Vagina (tissue), 2 donors: ENCODE results near the gene EMC8. TPM values are rescaled to one million over a fixed set of nuclear protein-coding genes. Genes with fewer than 3 reads are reported as not detected.

Experiments used
- DNase-seq, 2 donors: peaks; one replicate each; pipeline ENCODE4 v3.0.0-alpha.2; 2017; ENCODE audit errors: extremely low spot score in 2 of 2
- H3K27ac ChIP-seq: fragments of 200-600 bp; sonication (generic); one replicate; pipeline ENCODE4 v1.5.1; 2019
- H3K27me3 ChIP-seq: fragments of 200-600 bp; sonication (generic); one replicate; pipeline ENCODE4 v1.5.1; 2019
- H3K36me3 ChIP-seq, 2 donors: fragments of 200-600 bp; sonication (generic); one replicate each; pipeline ENCODE4 v1.5.1; 2017 to 2019
- H3K4me1 ChIP-seq: fragments of 200-600 bp; sonication (generic); one replicate; pipeline ENCODE4 v1.5.1; 2019
- H3K4me3 ChIP-seq, 2 donors: fragments of 200-600 bp; sonication (generic); 1 replicate in 1 of 2; 2 replicates in 1 of 2; pipeline ENCODE4 v1.5.1; 2016 to 2019
- H3K9me3 ChIP-seq: fragments of 200-600 bp; sonication (generic); one replicate; pipeline ENCODE4 v1.5.1; 2019
- POLR2A ChIP-seq, 2 donors: fragments of 450-650 bp; IDR thresholded peaks; one replicate each; pipeline ENCODE4 v1.6.1; 2017; ENCODE audit warnings: antibody characterized with exemption in 2 of 2, mild to moderate bottlenecking in 2 of 2, moderate library complexity in 2 of 2
- POLR2AphosphoS5 ChIP-seq, 2 donors: sonication (generic); formaldehyde crosslinking; IDR thresholded peaks; one replicate each; pipeline ENCODE4 v1.9.0; 2017; ENCODE audit warnings: antibody characterized with exemption in 2 of 2, mild to moderate bottlenecking in 2 of 2, low read depth in 1 of 2; ENCODE audit not compliant: insufficient read depth in 1 of 2
- intact Hi-C: fragments of 100-400 bp; cut with DNase I; formaldehyde crosslinking; loops from one replicate; pipeline ENCODE4 v1.15.1; 2023
- total RNA-seq: library from RNA; depleted of rRNA; stranded (reverse); fragments of >200 nt; gene quantifications from one replicate; pipeline ENCODE4 v1.2.3, GENCODE V29; 2016
- TF ChIP-seq, protein P1 (sequence below), 3 experiments: fragments of 450-650 bp in 2 of 3; fragments of 200-600 bp in 1 of 3; sonication (generic) in 1 of 3; IDR thresholded peaks; one replicate each; pipeline ENCODE4 v1.5.1; 2017 to 2019; ENCODE audit warnings: antibody characterized with exemption in 3 of 3, mild to moderate bottlenecking in 2 of 3, moderate library complexity in 2 of 3

Gene EMC8
- total RNA-seq, 1 donor from 2014 or later = 42.0 TPM

GRCh38 chr16:85796599-85796998 lies 2.7 kb downstream of the EMC8 start:
- H3K36me3 ChIP-seq = peaks cover 0 to 3% of the 10 kb centered on the region in 2 donors
- no peak overlapping the region for H3K4me3 ChIP-seq
- peaks cover 33% of the 10 kb centered on the region for H3K4me1 ChIP-seq
- H3K27me3 ChIP-seq = no peaks in the 10 kb centered on the region
- TF ChIP-seq POLR2AphosphoS5 (IDR thresholded peaks at IDR 0.05; ENCODE audit: insufficient read depth in 1 of 2, low read depth in 1 of 2) = no peak
- TF ChIP-seq, protein P1, sequence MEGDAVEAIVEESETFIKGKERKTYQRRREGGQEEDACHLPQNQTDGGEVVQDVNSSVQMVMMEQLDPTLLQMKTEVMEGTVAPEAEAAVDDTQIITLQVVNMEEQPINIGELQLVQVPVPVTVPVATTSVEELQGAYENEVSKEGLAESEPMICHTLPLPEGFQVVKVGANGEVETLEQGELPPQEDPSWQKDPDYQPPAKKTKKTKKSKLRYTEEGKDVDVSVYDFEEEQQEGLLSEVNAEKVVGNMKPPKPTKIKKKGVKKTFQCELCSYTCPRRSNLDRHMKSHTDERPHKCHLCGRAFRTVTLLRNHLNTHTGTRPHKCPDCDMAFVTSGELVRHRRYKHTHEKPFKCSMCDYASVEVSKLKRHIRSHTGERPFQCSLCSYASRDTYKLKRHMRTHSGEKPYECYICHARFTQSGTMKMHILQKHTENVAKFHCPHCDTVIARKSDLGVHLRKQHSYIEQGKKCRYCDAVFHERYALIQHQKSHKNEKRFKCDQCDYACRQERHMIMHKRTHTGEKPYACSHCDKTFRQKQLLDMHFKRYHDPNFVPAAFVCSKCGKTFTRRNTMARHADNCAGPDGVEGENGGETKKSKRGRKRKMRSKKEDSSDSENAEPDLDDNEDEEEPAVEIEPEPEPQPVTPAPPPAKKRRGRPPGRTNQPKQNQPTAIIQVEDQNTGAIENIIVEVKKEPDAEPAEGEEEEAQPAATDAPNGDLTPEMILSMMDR (IDR thresholded peaks at IDR 0.05) = no peak
- no peak for TF ChIP-seq POLR2A (IDR thresholded peaks at IDR 0.05)
- no peak overlapping the region for H3K27ac ChIP-seq
- no peak for DNase-seq
- intact Hi-C loops = no loop called here
- H3K9me3 ChIP-seq = no peaks in the 10 kb centered on the region

- Histone ChIP-seq H3K9me3 (no peaks in the 10 kb centered on the region), H3K27ac (no peak overlapping the region), H3K27me3 (no peaks in the 10 kb centered on the region), H3K4me1 (peaks cover 28% of the 10 kb centered on the region), H3K36me3 (no peaks in the 10 kb centered on the region), H3K4me3 (no peak overlapping the region)
- intact Hi-C loops = no loop called here
- TF ChIP-seq POLR2A (IDR thresholded peaks at IDR 0.05) (no peak), POLR2AphosphoS5 (IDR thresholded peaks at IDR 0.05; ENCODE audit: insufficient read depth in 1 of 2, low read depth in 1 of 2) (no peak)
- TF ChIP-seq, protein P1 (IDR thresholded peaks at IDR 0.05) = no peak
- no peak for DNase-seq
These were observed 3.2 kb downstream of the EMC8 start for GRCh38 chr16:85796152-85796551.

DNA sequence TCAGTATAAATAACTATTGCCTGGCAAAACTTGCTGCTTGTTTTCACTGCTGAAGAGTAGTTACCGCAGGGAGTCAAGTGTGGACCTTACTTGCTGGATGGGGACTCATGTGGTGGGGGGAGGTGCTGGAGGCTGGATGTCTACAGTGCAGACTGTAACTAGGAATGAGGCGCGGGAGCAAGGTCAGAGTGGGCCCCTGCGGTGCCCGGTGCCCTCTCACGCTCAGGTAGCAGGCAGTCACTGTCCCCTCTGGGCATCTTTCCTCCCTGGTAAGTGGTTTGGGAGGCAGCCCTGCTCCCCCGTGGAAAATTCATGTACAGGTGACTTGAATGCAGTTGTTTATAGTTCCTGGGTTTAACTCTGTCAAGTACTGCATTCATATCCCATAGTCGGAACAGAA lies 4.6 kb downstream of the EMC8 start:
- no peaks in the 10 kb centered on the region for H3K36me3 ChIP-seq
- DNase-seq = no peak

DNA sequence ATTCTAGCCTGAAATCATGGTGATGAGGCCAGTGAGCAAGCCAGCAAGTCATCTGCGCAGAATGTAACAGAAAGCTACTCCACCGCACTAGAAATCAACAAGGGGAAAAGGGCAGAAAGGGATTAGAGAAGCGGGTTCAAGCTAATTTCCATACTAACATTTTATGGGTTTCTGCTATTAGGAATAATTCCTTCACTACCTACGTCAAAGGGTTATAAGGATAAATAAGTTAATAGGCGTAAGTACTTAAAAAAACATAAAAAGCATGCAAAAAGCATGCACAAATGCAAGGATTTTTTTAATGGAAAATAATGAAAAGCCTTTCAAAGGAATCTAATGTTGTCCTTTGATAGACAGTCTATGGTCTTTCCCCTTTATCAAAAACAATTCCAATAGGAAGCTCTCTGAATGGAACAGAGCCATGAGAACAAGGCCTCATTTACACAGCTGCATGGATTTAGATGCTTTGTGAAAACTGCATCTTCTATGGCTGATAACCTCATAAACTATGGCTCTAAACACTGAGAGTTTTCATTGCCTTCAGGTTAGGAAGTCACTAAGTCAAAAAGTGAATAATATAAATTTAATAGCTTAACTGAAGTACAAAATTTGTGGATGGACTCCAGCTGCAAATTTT lies 5.6 kb downstream of the EMC8 start:
- H3K9me3 ChIP-seq = no peaks in the 10 kb centered on the region
- intact Hi-C loops = no loop called here
- TF ChIP-seq POLR2A (IDR thresholded peaks at IDR 0.05) (no peak), POLR2AphosphoS5 (IDR thresholded peaks at IDR 0.05; ENCODE audit: insufficient read depth in 1 of 2, low read depth in 1 of 2) (no peak)
- TF ChIP-seq, protein P1 (IDR thresholded peaks at IDR 0.05) = no peak
- H3K27ac ChIP-seq = no peak overlapping the region
- no peak overlapping the region for H3K4me3 ChIP-seq
- H3K4me1 ChIP-seq = peaks cover 16% of the 10 kb centered on the region
- H3K36me3 ChIP-seq = no peaks in the 10 kb centered on the region
- no peak for DNase-seq
- H3K27me3 ChIP-seq = no peaks in the 10 kb centered on the region

More for the DNA sequence above, 4.6 kb downstream of the EMC8 start:
- no peak for TF ChIP-seq POLR2AphosphoS5 (IDR thresholded peaks at IDR 0.05; ENCODE audit: insufficient read depth in 1 of 2, low read depth in 1 of 2)
- TF ChIP-seq, protein P1 (IDR thresholded peaks at IDR 0.05) = no peak
- TF ChIP-seq POLR2A (IDR thresholded peaks at IDR 0.05) = no peak
- Histone ChIP-seq H3K4me3 (no peak overlapping the region), H3K4me1 (peaks cover 17% of the 10 kb centered on the region), H3K9me3 (no peaks in the 10 kb centered on the region), H3K27me3 (no peaks in the 10 kb centered on the region), H3K27ac (no peak overlapping the region)
- intact Hi-C loops = no loop called here

DNA sequence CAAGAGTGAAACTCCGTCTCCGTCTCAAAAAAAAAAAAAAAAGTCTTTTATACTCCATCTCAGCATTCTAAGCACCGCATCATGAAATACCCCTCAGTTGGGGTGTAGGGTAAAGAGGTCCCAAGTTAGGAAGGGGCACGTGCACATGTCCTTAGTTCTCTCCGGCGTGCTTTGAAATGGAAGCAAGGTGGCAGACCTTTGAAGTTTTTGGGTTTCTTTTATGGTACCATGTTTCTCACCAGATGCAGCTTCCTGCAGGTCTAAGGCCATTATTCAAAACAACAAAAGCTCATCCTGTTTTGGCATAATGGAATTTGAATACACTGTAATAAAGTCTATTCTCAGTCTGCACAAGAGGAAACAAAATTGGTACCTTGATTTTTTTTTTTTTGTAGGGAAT lies 9.6 kb downstream of the EMC8 start:
- no peak for DNase-seq
- Histone ChIP-seq H3K9me3 (no peaks in the 10 kb centered on the region), H3K27me3 (no peaks in the 10 kb centered on the region), H3K36me3 (peaks cover 0 to 27% of the 10 kb centered on the region in 2 donors), H3K4me1 (no peaks in the 10 kb centered on the region), H3K4me3 (no peak overlapping the region), H3K27ac (no peak overlapping the region)
- TF ChIP-seq POLR2AphosphoS5 (IDR thresholded peaks at IDR 0.05; ENCODE audit: insufficient read depth in 1 of 2, low read depth in 1 of 2) (no peak), POLR2A (IDR thresholded peaks at IDR 0.05) (no peak)
- TF ChIP-seq, protein P1 (IDR thresholded peaks at IDR 0.05) = no peak
- intact Hi-C loops = no loop called here
